ENCODE data around the gene HVCN1.

DNA sequence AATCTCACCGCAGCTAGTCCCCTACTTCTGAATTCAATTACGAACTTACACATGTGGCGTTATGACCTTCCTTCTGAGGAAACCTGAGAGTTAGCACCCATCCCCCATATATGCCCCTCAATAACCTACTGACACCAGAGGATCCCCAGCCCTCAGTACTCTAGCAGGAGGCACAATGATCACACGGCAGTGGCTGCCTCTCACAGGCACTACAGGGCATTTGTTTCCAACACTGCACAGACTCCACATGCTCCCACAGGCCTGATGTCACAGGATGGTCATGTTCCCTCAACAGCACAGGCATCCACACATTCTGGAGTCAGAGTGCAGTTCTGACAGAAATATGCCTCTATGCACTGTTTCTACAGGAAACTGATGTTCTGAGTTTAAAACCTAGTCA, 36.4 kb upstream of the HVCN1 start:
- TF ChIP-seq EP300 (IDR thresholded peaks at IDR 0.05), result no peak
- TF ChIP-seq BHLHE40 (IDR thresholded peaks at IDR 0.05; ENCODE audit: low read depth, low read length), result no peak
- no peak for TF ChIP-seq CHD4 (IDR thresholded peaks at IDR 0.05; ENCODE audit: borderline replicate concordance)
- TF ChIP-seq EHMT2 (IDR thresholded peaks at IDR 0.05; ENCODE audit: low read depth), result no peak
- TF ChIP-seq, protein P1, sequence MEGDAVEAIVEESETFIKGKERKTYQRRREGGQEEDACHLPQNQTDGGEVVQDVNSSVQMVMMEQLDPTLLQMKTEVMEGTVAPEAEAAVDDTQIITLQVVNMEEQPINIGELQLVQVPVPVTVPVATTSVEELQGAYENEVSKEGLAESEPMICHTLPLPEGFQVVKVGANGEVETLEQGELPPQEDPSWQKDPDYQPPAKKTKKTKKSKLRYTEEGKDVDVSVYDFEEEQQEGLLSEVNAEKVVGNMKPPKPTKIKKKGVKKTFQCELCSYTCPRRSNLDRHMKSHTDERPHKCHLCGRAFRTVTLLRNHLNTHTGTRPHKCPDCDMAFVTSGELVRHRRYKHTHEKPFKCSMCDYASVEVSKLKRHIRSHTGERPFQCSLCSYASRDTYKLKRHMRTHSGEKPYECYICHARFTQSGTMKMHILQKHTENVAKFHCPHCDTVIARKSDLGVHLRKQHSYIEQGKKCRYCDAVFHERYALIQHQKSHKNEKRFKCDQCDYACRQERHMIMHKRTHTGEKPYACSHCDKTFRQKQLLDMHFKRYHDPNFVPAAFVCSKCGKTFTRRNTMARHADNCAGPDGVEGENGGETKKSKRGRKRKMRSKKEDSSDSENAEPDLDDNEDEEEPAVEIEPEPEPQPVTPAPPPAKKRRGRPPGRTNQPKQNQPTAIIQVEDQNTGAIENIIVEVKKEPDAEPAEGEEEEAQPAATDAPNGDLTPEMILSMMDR (IDR thresholded peaks at IDR 0.05), result no peak
- no peak for TF ChIP-seq MAFK (IDR thresholded peaks at IDR 0.05; ENCODE audit: partially characterized antibody)
- no peak for TF ChIP-seq ZFP36 (IDR thresholded peaks at IDR 0.05; ENCODE audit: borderline replicate concordance, partially characterized antibody)
- TF ChIP-seq KDM5A (IDR thresholded peaks at IDR 0.05), result no peak
- TF ChIP-seq POLR2AphosphoS2 (conservative IDR thresholded peaks at IDR 0.05; ENCODE audit: low read length), result no peak
- TF ChIP-seq POLR2A (IDR thresholded peaks at IDR 0.05; ENCODE audit: low read length), result no peak
